Uterus (tissue), 4 donors: ENCODE measurements around the gene LYPD3. TPM values are rescaled to one million over a fixed set of nuclear protein-coding genes. Genes with fewer than 3 reads are reported as not detected.

ENCODE experiments used
- DNase-seq, 2 donors: peaks; one replicate each; pipeline ENCODE4 v3.0.0-alpha.2; 2019 to 2020
- H3K27ac ChIP-seq, 2 donors: fragments of 200-600 bp; sonication (generic); 1 replicate in 1 of 2; 2 replicates in 1 of 2; pipeline ENCODE4 v1.5.1; 2016 to 2018
- H3K27me3 ChIP-seq, 2 donors: fragments of 200-600 bp; sonication (generic); one replicate each; pipeline ENCODE4 v1.5.1; 2018 to 2019; ENCODE audit warnings: control low read depth in 1 of 2
- H3K36me3 ChIP-seq, 2 donors: fragments of 200-600 bp; sonication (generic); one replicate each; pipeline ENCODE4 v1.5.1; 2019; ENCODE audit warnings: control low read depth in 1 of 2
- H3K4me1 ChIP-seq, 2 donors: fragments of 200-600 bp; sonication (generic); one replicate each; pipeline ENCODE4 v1.5.1; 2018 to 2019; ENCODE audit warnings: control low read depth in 1 of 2
- H3K4me3 ChIP-seq, 2 donors: fragments of 200-600 bp; sonication (generic); 1 replicate in 1 of 2; 2 replicates in 1 of 2; pipeline ENCODE4 v1.5.1; 2018 to 2019; ENCODE audit warnings: mild to moderate bottlenecking in 1 of 2
- H3K9me3 ChIP-seq, 2 donors: fragments of 200-600 bp; sonication (generic); one replicate each; pipeline ENCODE4 v1.5.1; 2019; ENCODE audit warnings: control low read depth in 1 of 2
- POLR2A ChIP-seq, 2 donors: fragments of 450-650 bp; IDR thresholded peaks; one replicate each; pipeline ENCODE4 v1.6.1; 2016; ENCODE audit warnings: antibody characterized with exemption in 2 of 2, mild to moderate bottlenecking in 1 of 2, moderate library complexity in 1 of 2
- intact Hi-C: fragments of 100-400 bp; cut with DNase I; formaldehyde crosslinking; loops from one replicate; pipeline ENCODE4 v1.15.1; 2023; ENCODE audit warnings: low total_unique reads
- total RNA-seq, 4 donors: library from RNA; depleted of rRNA in 3 of 4; stranded (reverse); fragments of >200 nt in 3 of 4; gene quantifications; one replicate each; pipeline versions ENCODE4 v1.1.0 to v1.2.4, GENCODE V29; 2014 to 2023
- TF ChIP-seq, protein P1 (sequence below), 4 experiments: fragments of 200-600 bp in 2 of 4; fragments of 450-650 bp in 2 of 4; sonication (generic) in 2 of 4; IDR thresholded peaks; one replicate each; pipeline ENCODE4 v1.5.1; 2016 to 2019; ENCODE audit warnings: antibody characterized with exemption in 4 of 4, mild to moderate bottlenecking in 2 of 4, moderate library complexity in 1 of 4
- donor health status: DM: yes; HTN: yes; CAD: no.

The LYPD3 gene
- total RNA-seq, 4 donors from 2014 or later: 0.28 to 2.4 TPM; not detected in 2

DNA sequence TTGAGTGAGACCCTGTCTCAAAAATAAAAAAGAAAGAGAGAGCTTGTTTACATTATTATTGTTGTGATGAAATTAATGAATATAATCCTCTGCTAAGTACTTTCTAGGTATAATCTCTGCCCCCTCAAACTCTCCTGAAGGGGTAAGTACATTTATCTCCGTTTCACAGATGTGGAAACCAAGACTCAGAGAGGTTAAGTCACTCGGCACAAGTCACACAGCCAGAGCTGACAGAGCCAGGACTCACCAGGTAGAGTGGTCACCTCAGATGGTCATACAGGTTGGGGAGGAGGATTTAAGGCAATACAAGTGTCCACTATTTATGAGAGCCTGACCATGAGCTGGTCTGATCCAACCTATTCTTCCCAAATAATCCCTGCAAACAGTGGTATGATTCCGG is 15.2 kb upstream of the LYPD3 start:
- no peaks in the 10 kb centered on the region for H3K9me3 ChIP-seq
- no peak for DNase-seq
- intact Hi-C loops: no loop called here
- no peaks in the 10 kb centered on the region for H3K27me3 ChIP-seq
- H3K4me1 ChIP-seq: no peaks in the 10 kb centered on the region
- H3K27ac ChIP-seq: no peak overlapping the region
- H3K4me3 ChIP-seq: no peak overlapping the region
- no peak for TF ChIP-seq POLR2A (IDR thresholded peaks at IDR 0.05)
- TF ChIP-seq, protein P1, sequence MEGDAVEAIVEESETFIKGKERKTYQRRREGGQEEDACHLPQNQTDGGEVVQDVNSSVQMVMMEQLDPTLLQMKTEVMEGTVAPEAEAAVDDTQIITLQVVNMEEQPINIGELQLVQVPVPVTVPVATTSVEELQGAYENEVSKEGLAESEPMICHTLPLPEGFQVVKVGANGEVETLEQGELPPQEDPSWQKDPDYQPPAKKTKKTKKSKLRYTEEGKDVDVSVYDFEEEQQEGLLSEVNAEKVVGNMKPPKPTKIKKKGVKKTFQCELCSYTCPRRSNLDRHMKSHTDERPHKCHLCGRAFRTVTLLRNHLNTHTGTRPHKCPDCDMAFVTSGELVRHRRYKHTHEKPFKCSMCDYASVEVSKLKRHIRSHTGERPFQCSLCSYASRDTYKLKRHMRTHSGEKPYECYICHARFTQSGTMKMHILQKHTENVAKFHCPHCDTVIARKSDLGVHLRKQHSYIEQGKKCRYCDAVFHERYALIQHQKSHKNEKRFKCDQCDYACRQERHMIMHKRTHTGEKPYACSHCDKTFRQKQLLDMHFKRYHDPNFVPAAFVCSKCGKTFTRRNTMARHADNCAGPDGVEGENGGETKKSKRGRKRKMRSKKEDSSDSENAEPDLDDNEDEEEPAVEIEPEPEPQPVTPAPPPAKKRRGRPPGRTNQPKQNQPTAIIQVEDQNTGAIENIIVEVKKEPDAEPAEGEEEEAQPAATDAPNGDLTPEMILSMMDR (IDR thresholded peaks at IDR 0.05): no peak
- no peaks in the 10 kb centered on the region for H3K36me3 ChIP-seq

DNA sequence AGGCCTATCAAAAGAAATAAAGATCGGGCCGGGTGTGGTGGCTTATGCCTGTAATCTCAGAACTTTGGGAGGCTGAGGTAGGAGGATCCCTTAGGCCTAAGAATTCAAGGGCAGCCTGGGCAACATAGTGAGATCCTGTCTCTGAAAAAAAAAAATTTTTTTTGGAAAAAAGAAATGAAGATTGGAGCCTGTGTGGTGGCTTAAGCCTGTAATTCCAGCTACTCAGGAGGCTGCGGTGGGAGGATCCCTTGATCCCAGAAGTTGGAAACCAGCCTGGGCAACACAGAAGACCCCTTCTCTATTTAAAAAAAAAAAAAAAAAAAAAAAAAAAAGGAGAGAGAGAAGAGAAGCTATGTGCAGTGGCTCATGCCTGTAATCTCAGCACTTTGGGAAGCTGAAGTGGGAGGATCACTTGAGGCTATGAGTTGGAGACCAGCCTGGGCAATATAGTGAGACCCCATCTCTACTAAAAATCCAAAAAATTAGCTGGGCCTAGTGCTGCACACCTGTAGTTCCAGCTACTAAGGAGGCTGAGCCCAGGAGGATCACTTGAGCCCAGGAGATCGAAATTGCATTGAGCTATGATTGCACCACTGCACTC is 14.7 kb upstream of the LYPD3 start:
- Histone ChIP-seq H3K9me3 (no peaks in the 10 kb centered on the region), H3K27me3 (no peaks in the 10 kb centered on the region), H3K4me3 (no peak overlapping the region), H3K36me3 (no peaks in the 10 kb centered on the region), H3K27ac (no peak overlapping the region), H3K4me1 (no peaks in the 10 kb centered on the region)
- no peak for DNase-seq
- TF ChIP-seq, protein P1 (IDR thresholded peaks at IDR 0.05): no peak
- TF ChIP-seq POLR2A (IDR thresholded peaks at IDR 0.05): no peak
- intact Hi-C loops: no loop called here

DNA sequence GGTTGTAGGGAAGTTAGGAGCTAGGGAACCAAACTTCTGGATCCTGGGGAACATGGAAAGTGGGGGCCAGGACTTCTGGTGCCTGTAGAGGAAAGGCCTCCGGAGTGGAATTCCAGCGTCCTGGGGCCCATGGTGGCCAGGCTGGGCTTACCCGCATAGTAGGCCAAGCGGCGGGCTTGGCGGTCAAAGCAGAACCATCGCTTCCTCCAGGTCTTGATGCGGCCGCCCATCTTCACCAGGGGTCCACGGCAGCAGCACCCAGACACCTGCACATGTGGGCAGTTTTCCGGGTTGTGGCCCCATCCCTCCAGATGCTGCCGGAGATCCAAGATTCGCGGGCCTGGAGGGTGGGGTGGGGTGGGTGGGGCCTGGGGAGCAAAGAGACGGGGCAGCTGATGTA is 13.8 kb upstream of the LYPD3 start:
- TF ChIP-seq, protein P1 (IDR thresholded peaks at IDR 0.05): no peak
- no peak for TF ChIP-seq POLR2A (IDR thresholded peaks at IDR 0.05)
- Histone ChIP-seq H3K4me1 (no peaks in the 10 kb centered on the region), H3K27me3 (no peaks in the 10 kb centered on the region), H3K36me3 (no peaks in the 10 kb centered on the region), H3K4me3 (no peak overlapping the region), H3K27ac (no peak overlapping the region), H3K9me3 (no peaks in the 10 kb centered on the region)
- no peak for DNase-seq
- intact Hi-C loops: no loop called here

DNA sequence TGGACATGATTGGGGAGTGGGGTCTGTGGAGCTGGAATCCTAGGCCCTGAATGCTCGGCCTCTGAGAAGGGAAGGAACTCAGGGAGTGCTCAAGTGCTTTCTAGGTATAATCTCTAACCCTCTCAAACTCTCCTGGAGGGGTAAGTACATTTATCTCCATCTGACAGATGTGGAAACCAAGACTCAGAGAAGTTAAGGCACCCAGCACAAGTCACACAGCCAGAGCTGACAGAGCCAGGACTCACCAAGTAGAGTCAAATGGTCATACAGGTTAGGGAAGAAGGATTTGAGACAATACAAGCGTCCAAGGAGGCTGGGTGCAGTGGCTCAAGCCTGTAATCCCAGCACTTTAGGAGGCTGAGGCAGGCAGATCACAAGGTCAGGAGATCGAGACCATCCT is 12.9 kb upstream of the LYPD3 start:
- H3K27me3 ChIP-seq: no peaks in the 10 kb centered on the region
- no peak overlapping the region for H3K27ac ChIP-seq
- intact Hi-C loops: no loop called here
- DNase-seq: no peak
- no peak overlapping the region for H3K4me3 ChIP-seq
- no peaks in the 10 kb centered on the region for H3K9me3 ChIP-seq
- H3K4me1 ChIP-seq: no peaks in the 10 kb centered on the region
- TF ChIP-seq, protein P1 (IDR thresholded peaks at IDR 0.05): no peak
- no peak for TF ChIP-seq POLR2A (IDR thresholded peaks at IDR 0.05)
- H3K36me3 ChIP-seq: no peaks in the 10 kb centered on the region

DNA sequence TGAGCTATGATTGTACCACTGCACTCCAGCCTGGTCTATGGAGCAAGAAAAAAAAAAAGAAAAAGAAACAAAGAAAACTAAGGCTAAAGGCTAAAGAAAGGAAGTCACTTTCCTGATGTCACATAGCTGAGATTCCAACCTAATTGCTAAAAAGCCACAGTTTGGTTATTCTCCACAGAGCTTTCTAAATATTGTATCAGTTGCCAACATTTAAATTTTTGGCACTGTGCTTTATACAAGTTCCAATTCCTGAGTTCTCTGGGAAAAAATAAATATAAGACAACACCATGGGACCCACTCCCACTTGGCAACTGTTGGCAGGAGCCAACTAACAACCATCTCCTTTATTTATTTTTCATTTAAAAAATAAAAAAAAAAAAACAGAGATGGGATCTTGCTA is 11.2 kb upstream of the LYPD3 start:
- H3K9me3 ChIP-seq: no peaks in the 10 kb centered on the region
- no peaks in the 10 kb centered on the region for H3K36me3 ChIP-seq
- TF ChIP-seq, protein P1 (IDR thresholded peaks at IDR 0.05): no peak
- DNase-seq: no peak
- intact Hi-C loops: no loop called here
- no peak overlapping the region for H3K27ac ChIP-seq
- H3K4me3 ChIP-seq: no peak overlapping the region
- H3K27me3 ChIP-seq: no peaks in the 10 kb centered on the region
- no peaks in the 10 kb centered on the region for H3K4me1 ChIP-seq
